ENCODE measurements around the gene MYB. TPM values are rescaled to one million over a fixed set of nuclear protein-coding genes. Genes with fewer than 3 reads are reported as not detected.

MYB gene
- total RNA-seq, 2 experiments from 2014 or later: 20.1 to 42.9 TPM

DNA sequence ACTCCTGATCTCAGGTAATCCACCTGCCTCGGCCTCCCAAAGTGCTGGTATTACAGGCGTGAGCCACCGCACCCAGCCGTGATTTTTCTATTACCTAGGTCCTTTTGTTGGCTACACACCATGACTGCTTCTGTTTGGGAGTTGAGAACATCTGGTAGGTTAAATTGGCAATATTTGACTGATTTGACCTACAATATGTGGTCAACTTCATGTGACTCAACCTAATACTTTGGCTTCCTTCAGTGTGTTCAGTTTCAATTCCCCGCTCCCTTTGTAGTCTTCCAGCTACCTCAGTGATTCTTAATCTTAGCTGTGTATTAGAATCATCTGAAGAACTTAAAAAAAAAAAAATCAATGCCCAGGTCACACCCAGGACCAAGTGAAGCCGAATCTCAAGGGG is 47.4 kb downstream of the MYB start:
- no peaks in the 10 kb centered on the region for H3K36me3 ChIP-seq (ENCODE audit: insufficient read depth, low read length)
- no peak overlapping the region for H3K4me2 ChIP-seq (ENCODE audit: low read length)
- no peak for DNase-seq (ENCODE audit: low spot score)
- no peaks in the 10 kb centered on the region for H4K20me1 ChIP-seq (ENCODE audit: insufficient read depth, low read length)
- peaks cover 4% of the 10 kb centered on the region for H3K4me1 ChIP-seq (ENCODE audit: insufficient read depth, low read length, poor library complexity, severe bottlenecking)
- BruUV-seq (replicated peaks): no TSS peak
- H3K4me3 ChIP-seq (ENCODE audit: low read depth, low read length, poor library complexity, severe bottlenecking): no peak overlapping the region
- TF ChIP-seq, protein P1, sequence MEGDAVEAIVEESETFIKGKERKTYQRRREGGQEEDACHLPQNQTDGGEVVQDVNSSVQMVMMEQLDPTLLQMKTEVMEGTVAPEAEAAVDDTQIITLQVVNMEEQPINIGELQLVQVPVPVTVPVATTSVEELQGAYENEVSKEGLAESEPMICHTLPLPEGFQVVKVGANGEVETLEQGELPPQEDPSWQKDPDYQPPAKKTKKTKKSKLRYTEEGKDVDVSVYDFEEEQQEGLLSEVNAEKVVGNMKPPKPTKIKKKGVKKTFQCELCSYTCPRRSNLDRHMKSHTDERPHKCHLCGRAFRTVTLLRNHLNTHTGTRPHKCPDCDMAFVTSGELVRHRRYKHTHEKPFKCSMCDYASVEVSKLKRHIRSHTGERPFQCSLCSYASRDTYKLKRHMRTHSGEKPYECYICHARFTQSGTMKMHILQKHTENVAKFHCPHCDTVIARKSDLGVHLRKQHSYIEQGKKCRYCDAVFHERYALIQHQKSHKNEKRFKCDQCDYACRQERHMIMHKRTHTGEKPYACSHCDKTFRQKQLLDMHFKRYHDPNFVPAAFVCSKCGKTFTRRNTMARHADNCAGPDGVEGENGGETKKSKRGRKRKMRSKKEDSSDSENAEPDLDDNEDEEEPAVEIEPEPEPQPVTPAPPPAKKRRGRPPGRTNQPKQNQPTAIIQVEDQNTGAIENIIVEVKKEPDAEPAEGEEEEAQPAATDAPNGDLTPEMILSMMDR (conservative IDR thresholded peaks at IDR 0.05; ENCODE audit: low read length): no peak
- no peak for TF ChIP-seq EZH2phosphoT487 (IDR thresholded peaks at IDR 0.05; ENCODE audit: borderline replicate concordance, low read depth, low read length)
- H3K79me2 ChIP-seq (ENCODE audit: insufficient read depth, low read depth, low read length): no peaks in the 10 kb centered on the region
- H3K27ac ChIP-seq (ENCODE audit: low read depth, low read length, poor library complexity, severe bottlenecking): no peak overlapping the region
- intact Hi-C loops (cut with micrococcal nuclease; ENCODE audit: unreplicated experiment): no loop called here
- no peak overlapping the region for H2AFZ ChIP-seq (ENCODE audit: low read length)
- POLR2A ChIA-PET: interaction anchor here (1.1 to 1.2 kb wide), 2 partner anchors 16 to 69 kb away, joined by 3 read pairs; no protein-coding TSS in a partner anchor
- CTCF ChIA-PET (ENCODE audit: unreplicated experiment): no interaction called here
- no peaks in the 10 kb centered on the region for H3K9me3 ChIP-seq (ENCODE audit: low read length)
- H3K9me2 ChIP-seq (ENCODE audit: insufficient read depth, low read length): no peaks in the 10 kb centered on the region

DNA sequence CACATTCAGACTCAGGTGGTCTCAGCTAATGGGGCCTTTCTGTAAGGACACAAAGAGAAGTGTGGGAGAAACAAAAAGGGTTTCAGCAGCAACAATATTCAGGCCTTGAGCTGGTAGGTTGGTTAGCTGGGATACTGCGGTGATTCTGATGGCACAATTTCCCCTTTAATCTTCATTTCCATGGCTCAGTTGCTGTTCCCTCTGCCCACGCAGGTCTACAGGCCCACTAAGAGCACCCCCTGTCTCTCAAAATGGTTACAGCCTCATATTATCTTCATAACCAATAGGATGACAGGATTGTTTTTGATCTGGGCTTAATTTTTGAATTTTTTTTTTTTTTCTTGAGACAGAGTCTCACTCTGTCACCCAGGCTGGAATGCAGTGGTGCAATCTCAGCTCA is 48.9 kb downstream of the MYB start:
- H3K4me1 ChIP-seq (ENCODE audit: insufficient read depth, low read length, poor library complexity, severe bottlenecking): peaks cover 4% of the 10 kb centered on the region
- BruUV-seq (replicated peaks): no TSS peak
- no peak overlapping the region for H3K4me2 ChIP-seq (ENCODE audit: low read length)
- no peaks in the 10 kb centered on the region for H3K36me3 ChIP-seq (ENCODE audit: insufficient read depth, low read length)
- CTCF ChIA-PET (ENCODE audit: unreplicated experiment): no interaction called here
- no peaks in the 10 kb centered on the region for H3K9me2 ChIP-seq (ENCODE audit: insufficient read depth, low read length)
- no peaks in the 10 kb centered on the region for H3K9me3 ChIP-seq (ENCODE audit: low read length)
- H3K27ac ChIP-seq (ENCODE audit: low read depth, low read length, poor library complexity, severe bottlenecking): no peak overlapping the region
- H2AFZ ChIP-seq (ENCODE audit: low read length): peak overlapping the region; percentile 67; the same call in 1 of the 2 replicates
- DNase-seq (ENCODE audit: low spot score): no peak
- H3K79me2 ChIP-seq (ENCODE audit: insufficient read depth, low read depth, low read length): no peaks in the 10 kb centered on the region
- no peak for TF ChIP-seq EZH2phosphoT487 (IDR thresholded peaks at IDR 0.05; ENCODE audit: borderline replicate concordance, low read depth, low read length)
- TF ChIP-seq, protein P1 (conservative IDR thresholded peaks at IDR 0.05; ENCODE audit: low read length): peak; percentile 38
- POLR2A ChIA-PET: interaction anchor here (0.7 to 2.0 kb wide), 4 partner anchors 15 to 182 kb away, joined by 3 to 6 read pairs (median 3); no protein-coding TSS in a partner anchor
- no peaks in the 10 kb centered on the region for H4K20me1 ChIP-seq (ENCODE audit: insufficient read depth, low read length)
- intact Hi-C loops (cut with micrococcal nuclease; ENCODE audit: unreplicated experiment): no loop called here
- no peak overlapping the region for H3K4me3 ChIP-seq (ENCODE audit: low read depth, low read length, poor library complexity, severe bottlenecking)

DNA sequence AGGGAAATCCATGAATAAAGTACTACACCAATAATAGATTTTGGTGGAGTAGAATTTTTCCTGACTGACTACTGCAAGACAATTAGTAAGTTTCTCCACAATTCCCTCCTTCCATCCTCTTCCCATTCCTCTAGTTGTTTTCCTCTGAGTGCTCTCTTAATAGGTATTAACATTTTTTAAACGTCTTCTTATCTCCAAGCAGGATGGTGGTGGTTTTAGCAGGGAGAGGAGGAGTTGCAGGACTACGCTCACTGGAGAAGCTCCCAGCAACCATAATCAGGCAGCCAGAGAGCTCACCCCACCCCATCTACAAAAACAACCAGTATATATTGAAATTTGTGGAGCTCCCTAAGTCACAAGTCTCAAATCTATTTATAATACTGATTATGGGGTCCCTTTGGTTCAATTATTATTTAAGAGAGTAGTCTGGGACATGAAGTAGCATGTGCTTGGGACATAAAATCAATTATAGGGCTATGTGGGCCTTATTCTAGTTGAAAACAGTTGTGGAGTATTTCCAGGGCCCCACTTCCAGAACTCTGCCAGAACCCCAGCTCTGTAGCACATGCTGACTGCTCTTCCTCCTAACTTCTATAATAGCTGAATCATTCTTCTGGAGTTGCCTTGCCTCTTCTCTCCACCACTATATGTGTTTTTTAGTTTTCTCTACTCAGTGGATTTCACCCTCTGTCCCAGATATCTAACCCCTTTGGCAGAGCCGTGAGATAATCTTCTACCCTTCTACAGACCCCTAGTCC is 49.8 kb downstream of the MYB start:
- H3K36me3 ChIP-seq (ENCODE audit: insufficient read depth, low read length): no peaks in the 10 kb centered on the region
- H3K4me1 ChIP-seq (ENCODE audit: insufficient read depth, low read length, poor library complexity, severe bottlenecking): peaks cover 4% of the 10 kb centered on the region
- no peak for DNase-seq (ENCODE audit: low spot score)
- no peaks in the 10 kb centered on the region for H3K79me2 ChIP-seq (ENCODE audit: insufficient read depth, low read depth, low read length)
- no peaks in the 10 kb centered on the region for H3K9me3 ChIP-seq (ENCODE audit: low read length)
- TF ChIP-seq, protein P1 (conservative IDR thresholded peaks at IDR 0.05; ENCODE audit: low read length): no peak
- TF ChIP-seq EZH2phosphoT487 (IDR thresholded peaks at IDR 0.05; ENCODE audit: borderline replicate concordance, low read depth, low read length): no peak
- intact Hi-C loops (cut with micrococcal nuclease; ENCODE audit: unreplicated experiment): no loop called here
- no peaks in the 10 kb centered on the region for H3K9me2 ChIP-seq (ENCODE audit: insufficient read depth, low read length)
- ChIA-PET CTCF (ENCODE audit: unreplicated experiment) (no interaction called here), POLR2A (interaction anchor here (0.6 to 2.0 kb wide), 11 partner anchors 12 to 183 kb away, joined by 3 to 6 read pairs (median 3); no protein-coding TSS in a partner anchor)
- H2AFZ ChIP-seq (ENCODE audit: low read length): peak overlapping the region; percentile 67; the same call in 1 of the 2 replicates
- no peak overlapping the region for H3K4me2 ChIP-seq (ENCODE audit: low read length)
- no peak overlapping the region for H3K4me3 ChIP-seq (ENCODE audit: low read depth, low read length, poor library complexity, severe bottlenecking)
- no peaks in the 10 kb centered on the region for H4K20me1 ChIP-seq (ENCODE audit: insufficient read depth, low read length)
- H3K27ac ChIP-seq (ENCODE audit: low read depth, low read length, poor library complexity, severe bottlenecking): no peak overlapping the region
- BruUV-seq (replicated peaks): no TSS peak

Measured in OCI-LY7 (cell line).